Stimulated activated CD8-positive, alpha-beta memory T cell treated with anti-CD3 and anti-CD28 coated beads, Interleukin-2, amount 100 ng/mL, for 1 hour (primary cell): ENCODE results near the gene RIOK2.
"Not testable (repeated sequence)": the region's sequence is repeated elsewhere in the genome, so short reads cannot be mapped to it uniquely, and the experiment has no call there.

ENCODE experiments used
- DNase-seq, 2 donors: peaks; one replicate each; pipeline ENCODE4 v3.0.0-alpha.2; 2020; ENCODE audit warnings: low read depth in 2 of 2

RIOK2 gene

DNA sequence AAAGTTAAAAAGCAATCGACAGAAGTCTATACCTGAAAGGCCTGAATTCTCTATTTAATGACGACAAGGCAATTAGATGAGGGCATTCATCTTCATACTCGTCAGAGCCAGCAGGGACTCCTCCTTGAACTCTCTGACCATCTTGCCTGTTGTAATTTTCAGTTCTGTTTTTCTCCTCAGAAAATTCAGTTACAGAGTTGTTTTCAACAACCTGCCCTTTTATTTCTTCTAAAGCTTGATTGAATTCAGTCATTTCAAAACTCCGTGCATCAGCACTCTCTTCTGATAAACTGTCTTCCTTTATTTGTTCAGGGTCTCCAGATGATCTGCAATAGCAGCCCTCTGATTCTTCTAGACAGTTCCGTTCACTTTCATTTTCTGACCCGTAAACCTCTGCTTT is 15.6 kb downstream of the RIOK2 start:
- DNase-seq, result no peak

DNA sequence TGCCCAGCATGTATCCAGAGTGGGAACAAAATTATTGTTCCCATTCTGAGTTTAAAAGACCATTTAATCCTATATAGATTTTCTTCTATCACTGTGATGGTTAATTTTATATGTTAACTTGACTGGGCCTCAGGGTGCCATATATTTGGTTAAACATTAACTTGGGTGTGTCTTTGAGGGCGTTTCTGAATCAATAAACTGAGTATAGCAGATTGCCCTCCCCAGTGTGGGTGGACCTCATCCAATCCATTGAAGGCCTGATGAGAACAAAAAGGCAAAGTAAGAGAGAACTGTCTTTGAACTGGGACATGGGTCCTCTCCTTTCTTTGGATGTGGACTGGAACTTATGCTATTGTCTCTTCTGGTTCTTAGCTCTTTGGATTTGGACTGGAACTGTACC is 17.3 kb downstream of the RIOK2 start:
- no peak for DNase-seq

DNA sequence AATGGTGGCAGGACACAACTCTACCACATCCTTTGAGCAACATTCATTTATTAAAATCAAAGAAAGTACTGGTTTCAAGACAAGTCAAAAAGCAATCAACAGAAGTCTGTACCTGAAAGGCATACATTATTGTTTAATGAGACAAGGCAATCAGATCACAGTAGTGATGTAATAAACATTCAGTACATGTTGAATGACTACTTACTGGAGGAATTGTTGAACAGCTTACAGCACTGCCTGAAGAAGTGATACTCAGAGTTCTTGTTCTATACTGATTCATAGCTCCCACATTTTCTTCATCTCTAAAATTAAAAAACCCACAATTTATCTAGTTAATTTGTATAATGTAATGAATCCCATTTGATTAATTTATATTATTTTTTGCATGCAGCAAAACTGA is 18.2 kb downstream of the RIOK2 start:
- no peak for DNase-seq

DNA sequence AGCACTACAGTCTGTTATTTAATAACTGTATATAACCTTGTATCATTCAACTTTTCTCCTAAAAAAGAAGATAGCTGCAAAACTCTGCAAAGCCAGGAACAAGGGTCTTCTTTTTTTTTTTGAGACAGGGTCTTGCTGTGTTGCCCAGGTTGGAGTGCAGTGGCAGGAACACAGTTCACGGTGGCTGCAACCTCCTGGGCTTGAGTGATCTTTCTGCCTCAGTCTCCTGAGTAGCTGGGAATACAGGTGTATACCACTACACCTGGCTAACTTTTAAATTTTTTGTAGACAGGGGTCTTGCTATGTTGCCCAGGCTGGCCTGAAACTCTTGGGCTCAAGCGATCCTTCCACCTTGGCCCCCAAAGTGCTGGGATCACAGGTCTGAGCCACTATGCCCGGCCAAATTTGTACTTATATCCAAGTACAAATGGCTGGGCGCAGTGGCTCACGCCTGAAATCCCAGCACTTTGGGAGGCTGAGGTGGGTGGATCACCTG is 19.2 kb downstream of the RIOK2 start:
- DNase-seq, result no peak

DNA sequence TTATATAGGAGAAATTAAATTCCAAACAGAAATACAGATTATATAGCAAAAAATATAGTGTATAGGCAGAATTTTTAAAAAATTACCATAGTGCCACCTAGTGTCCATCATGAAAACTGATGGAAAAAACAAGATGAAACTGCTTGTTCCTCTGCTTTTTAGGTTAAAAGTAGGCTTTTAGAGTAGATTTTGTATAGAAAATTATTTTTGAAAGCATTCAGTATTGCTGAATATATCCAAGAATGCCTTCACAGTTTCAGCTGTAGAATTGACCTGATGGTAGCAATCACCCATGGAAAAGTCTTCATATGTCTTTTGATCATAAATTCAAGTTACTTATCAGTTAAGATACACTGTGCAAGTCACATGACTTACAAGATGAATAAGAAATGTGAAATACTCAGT is 19.7 kb downstream of the RIOK2 start:
- DNase-seq, result no peak

DNA sequence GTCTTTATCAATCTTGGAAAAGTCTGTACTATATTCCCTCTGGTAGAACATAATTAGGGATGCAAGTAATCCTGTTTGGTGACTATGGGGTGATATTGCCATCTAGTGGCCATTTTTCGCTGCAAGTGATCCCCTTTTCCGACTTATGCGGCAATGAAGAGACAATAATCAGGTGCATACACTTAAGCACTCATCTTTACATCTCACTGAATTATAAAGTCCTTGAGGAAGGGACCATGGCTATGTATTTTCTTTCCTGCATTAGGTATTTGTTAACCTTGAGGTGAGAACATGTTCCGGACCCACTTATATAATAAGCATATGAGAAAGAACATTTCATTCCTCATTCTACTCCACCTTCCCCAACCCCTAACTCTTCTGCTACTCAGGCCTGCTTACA is 21.0 kb downstream of the RIOK2 start:
- peak in 1 of 2 donors; percentile 23 for DNase-seq

DNA sequence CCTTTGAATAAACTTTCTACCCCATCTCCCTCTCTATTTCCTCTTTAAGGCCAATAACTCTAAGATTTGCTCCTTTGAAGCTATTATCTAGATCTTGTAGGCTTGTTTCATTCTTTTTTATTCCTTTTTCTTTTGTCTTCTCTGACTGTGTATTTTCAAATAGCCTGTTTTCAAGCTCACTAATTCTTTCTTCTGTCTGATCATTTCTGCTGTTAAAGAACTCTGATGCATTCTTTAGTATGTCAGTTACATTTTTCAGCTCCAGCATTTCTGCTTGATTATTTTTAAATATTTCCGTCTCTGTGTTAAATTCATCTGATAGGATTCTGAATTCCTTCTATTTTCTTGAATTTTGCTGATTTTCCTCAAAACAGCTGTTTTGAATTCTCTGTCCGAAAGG is 25.4 kb downstream of the RIOK2 start:
- DNase-seq, result no peak

DNA sequence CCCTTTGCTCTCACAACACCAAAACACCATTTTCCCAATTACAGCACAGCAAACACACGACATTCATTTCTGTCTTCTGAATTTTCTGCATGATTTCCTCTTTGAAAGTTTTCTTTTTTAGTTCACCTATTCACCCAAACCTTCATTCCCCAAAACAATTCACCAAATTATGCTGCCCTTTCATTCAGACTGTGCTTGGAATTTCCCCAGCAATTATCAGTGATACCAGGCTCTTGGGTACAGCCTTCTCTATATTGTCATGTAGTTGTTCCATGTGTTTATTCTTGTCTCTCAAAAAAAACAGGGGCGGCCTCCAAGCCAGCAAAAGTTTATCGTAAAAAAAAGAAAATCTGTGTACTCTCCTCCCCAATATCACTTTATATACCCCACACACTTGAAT is 31.7 kb downstream of the RIOK2 start:
- DNase-seq, result no peak

DNA sequence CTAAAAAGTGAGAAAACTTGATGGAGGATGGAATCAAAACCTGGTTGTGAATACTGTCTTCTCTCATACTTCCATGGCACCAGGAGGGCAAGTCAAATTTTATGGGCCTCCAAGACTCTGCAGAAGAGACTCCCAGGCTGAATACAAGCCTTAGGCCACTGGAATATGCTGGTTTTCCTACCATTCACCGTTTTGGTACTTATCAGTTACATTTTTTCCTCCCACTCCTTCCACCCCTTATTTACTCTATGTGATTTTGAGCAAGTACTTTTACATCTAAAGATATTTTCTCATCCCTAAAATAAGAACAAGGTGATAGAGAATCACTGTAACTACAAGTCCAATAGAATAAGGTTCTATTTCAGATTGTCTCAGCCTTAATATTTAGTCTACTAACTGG is 32.6 kb downstream of the RIOK2 start:
- no peak for DNase-seq

DNA sequence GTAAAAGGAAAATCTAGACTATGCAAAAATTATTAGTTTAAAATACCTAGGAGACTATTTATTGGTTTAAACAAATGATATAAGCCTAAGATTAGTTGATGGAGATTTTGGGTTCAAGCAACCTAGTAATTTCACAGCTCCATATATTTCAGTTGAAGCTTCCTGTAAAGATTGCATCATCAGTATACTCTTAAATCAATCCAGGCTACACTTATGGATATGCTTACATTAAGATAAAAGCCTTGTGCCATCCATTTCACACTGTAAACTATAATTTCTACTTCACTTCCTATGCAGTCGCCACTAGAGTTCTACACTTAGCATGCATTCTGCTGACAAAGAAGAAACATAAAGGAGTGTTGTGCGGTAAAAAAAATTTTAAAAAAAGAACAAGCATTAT is 33.3 kb downstream of the RIOK2 start:
- DNase-seq, result no peak

DNA sequence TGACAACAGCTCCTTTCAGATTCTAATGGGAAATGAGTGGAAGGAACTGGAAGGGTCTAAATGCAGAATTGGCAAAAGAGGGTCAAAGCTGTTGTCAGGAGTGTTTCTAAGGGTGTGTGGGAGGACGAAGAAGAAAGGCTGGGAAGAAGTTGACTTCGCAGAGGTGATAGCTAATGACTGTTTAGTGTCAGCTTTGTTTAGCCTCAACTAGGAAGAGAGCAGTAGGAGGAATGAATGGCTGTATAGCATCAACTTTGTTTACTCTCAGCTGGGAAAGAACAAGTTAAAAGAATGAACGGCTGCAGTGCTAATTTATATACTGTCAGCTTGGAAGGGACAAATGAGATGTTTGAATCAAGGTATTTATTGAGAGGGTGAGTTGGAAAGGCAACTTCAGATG is 34.8 kb downstream of the RIOK2 start:
- DNase-seq, result no peak

DNA sequence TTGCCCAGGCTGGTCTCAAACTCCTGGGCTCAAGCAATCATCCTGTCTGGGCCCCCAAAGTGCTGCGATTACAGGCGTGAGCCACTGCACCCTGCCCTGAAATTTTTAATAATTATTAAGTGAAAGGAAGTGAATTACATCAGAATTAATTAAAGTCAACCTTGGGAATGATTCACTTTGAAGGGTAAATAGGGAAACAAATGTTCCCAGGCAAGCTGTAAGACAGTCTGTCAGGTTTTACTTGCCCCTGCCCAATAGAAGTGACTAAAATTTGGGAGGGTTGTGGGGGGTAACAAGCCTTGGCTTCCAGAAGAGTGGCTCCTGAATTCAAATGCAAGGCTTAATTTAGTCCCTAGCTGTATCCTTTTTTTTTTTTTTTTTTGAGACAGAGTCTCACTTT is 39.3 kb downstream of the RIOK2 start:
- DNase-seq, result no peak

DNA sequence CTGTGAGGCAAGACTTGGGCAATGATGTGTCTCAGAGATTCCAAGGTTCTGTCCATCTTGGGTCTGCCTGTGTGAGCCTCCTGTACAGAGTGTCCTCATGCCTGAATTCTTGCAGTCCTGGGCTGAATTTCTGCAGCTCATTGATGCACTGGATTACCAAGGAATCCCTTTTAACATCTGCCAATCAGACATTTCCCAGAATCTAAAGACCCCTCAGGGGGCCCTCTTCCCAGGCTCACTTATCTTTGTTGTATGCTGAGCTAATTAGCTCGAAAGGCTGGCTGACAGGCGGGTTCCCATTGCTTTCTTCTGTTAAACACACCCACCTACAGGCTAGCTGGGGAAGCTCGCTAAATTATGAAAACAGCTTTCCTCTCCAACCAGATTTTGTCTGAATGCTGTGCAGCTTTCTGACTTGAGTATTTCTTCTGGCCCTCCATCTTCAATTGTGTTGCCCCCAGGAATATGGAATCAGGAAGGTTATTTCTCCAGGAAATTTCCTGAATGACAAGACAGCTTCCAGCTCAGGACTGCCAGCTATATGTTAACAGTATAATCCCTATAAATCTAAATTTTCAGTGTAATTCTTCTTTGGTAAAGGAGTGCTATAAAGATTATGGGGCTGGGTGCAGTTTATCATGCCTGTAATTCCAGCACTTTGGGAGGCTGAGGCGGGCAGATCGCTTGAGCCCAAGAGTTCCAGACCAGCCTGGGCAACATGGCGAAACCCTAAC is 40.4 kb downstream of the RIOK2 start, which contains the start of gene LIX1:
Gene LIX1, minus strand, starts transcription at position 91 of the 734 bp plus-strand sequence. Its CDS starts 35 bp downstream, at position 56.
- no peak for DNase-seq

DNA sequence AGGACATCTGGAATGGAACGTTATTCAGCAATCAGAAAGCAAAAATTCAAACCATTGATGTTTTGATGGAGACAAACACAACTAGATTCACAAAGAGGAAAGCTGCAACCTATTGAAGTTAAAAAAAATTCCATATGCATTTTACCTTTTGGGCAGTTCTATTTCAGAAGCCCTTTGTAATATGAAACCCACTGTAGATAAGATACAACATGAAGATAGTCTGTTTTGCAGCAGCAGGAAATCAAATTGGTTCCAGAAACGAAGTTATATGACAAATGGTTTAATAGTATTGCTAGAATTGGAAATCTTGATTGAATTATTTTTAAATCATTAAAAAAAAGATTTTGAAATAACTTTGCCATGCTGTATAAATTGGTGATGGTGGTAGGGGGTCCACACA is 41.5 kb downstream of the RIOK2 start:
- no peak for DNase-seq

DNA sequence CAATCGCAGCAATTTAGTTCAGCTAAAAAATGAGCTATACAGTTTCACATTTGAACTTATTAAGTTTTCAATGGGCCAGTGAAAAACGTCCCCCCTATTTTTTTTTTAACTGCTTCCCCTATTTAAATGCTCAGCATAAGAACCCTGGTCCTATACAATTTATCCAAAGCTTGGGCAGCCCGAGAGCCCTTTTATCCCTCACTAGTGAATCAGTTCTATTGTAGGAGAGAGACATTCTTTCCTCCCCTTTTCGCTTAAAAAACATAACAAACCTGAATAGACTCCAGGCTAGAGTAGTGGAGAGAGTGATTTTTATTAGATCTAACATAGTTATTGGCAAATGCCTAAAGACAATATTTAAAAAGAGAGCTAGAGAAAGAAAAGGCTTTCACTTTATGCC is 42.0 kb downstream of the RIOK2 start:
- DNase-seq, result no peak

DNA sequence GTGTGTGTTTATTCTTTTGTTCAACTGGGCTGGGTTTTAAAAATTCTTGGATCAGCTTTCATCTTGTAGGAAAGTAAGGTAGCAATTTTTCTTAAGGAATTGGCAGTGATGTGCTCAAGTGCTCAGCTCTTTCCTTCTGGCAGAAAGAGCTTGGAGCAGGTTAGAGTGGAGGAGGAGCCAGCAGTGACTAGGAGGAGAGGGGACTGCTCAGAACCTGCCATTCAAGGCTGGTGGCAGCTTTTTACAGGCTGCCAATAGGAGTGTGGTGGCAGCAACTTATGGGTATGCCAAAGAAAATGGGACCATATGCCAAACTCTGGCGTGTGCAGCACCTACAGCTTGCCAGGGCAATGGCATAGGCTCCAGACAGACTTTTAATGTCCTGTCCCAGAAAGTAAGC is 42.8 kb downstream of the RIOK2 start:
- DNase-seq, result not testable (repeated sequence)

DNA sequence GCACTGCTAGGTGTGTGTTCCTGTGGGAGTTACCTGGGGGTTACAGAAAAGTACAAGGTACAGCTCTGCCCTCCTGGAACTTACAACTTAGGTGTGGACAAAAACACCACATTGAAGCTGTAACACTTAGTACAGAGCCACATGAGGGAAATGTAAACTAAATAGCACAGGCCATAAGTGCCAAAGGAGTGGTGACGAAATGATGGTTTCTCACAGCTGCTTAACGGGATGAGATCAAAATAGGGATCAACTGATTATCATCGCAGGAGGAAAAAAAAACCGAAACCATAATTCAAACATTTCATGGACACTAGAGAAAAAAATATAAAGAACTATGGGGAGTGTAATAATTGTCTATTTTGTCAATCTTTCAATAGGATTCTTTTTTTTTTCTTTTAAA is 46.6 kb downstream of the RIOK2 start:
- DNase-seq, result no peak

DNA sequence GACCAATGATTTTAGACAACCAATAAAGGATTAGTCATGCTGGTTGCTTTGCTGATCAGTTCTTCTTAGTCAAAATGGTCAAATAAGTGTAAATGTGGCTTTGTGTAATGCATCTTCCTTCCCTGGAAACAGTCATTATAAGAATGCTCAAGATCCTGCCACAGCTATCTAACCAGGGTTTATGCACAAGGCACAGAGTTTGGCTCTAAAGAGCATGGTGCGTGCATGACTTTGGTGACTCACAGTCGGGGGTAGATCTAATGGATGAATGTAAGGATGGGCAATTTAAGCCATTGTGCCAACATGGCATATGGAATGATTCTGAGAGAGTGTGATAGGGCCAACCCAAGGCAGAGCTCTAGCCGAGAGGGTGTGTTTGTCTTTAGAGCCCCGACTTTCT is 47.2 kb downstream of the RIOK2 start:
- no peak for DNase-seq

DNA sequence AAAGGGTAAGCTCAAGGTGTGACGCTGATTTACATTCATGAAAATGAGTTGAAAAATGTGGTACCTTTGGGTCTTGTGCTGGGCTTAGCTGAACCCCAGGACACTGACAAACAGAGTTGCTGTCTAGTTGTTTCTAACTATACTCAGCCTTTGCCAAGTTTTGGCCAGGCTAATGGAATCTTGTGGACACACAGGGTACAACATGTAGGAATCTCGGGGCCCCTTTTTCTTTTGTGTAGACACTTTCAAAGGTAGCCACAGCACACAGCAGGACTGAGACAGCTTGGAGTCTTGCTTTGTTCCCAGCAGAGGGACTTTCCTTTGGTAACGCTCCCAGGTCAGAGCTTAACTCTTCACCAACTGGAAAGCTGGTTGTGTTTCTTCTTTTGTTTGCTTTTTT is 48.4 kb downstream of the RIOK2 start:
- no peak for DNase-seq

DNA sequence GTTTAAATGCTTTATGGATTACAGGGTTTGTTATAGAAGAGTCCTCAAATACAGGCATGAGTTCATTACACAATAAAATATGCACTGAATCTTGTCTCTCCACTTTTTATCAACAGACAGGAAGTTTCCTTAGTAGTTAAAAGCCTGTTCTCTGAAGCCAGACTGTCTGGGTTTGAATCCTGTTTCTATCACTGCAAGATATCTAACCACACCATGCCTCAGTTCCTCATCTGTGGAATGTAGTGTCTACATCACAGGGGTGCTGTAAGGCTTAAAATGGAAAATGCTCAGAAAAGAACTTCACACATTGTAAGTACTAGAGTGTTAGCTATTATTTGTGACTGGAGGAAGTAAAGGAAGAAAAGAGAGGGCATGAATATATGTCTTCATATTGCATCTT is 49.9 kb downstream of the RIOK2 start:
- no peak for DNase-seq

DNA sequence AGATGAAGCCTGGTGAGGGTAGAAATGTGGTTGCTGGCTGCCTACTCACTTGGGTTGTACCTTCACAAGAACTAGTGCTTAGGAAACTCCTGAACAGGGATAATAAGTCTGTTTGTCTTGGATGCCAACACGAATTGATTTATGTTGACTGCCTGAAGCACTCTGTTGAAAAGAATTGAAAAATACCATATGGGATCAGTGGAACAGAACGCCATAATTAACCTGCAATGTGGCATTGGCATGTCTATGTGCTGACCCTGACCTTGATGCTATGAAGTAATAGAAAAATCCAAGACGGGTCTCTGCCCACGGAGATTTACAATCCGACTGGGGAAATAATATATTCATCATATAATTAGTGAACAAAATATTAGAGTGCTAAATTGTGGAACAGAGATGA is 51.1 kb downstream of the RIOK2 start:
- no peak for DNase-seq

DNA sequence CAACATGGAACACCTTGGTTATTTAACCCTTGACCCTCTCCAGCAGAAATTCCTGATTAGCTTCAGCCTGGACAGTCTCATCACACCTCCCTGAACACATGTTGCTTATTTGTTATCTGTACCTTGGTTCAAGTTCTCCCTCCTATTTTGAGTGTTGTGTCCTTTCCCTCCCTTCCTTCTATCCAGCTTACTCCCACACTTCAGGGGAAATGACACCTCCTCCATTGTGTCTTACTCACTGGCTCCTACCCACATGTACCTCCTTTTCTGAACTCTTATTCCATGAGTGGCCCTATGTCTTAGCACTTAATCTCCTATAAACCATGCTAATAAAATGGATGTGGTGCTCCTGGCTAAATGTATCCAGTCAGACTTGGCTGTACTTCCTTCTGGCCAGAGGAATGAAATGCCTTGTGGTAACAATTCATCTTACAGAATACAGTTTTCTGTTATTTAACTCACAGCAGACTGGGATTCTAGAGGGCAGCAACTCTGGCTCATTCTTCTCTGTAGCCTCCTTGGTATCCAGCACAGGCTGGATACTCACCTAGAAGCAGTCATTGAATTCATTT is 51.8 kb downstream of the RIOK2 start:
- DNase-seq, result no peak

DNA sequence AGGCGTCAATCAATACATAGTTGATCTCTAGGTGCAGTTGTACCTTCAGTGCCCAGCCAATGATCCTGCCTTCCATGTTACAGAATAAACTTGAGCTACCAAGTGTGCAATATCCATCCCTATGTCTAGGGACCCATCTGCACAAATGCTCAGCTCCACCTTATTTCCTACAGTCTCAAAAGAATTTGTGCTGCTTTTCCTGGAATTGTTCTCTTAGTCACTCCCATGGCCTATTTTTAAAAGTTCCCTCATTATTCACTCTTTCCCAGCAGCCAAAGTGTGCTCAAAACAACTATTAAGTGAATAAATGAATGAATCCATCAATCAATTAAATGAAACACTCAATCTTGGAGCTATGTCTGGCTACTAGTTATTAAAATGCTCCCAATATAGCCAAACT is 55.3 kb downstream of the RIOK2 start:
- no peak for DNase-seq
